Stimulated activated memory B cell treated with anti-CD40 and anti-IgM and Interleukin-4, amounts not matched to agents 10 μg/mL and 1 μg/mL and 100 μg/mL, for 72 hours (primary cell): ENCODE results near the gene RXRG.

ENCODE experiments used
- ATAC-seq: fragments of 150-1000 bp; cut with Tn5 transposase; 2 replicates; pipeline ENCODE4 v1.10.0; 2021
- H3K27ac Mint-ChIP-seq: one replicate; pipeline ENCODE4 v1.8.0; 2022; ENCODE audit warnings: mild to moderate bottlenecking, mixed read lengths
- H3K27me3 Mint-ChIP-seq: one replicate; pipeline ENCODE4 v1.8.0; 2022; ENCODE audit warnings: mixed read lengths
- H3K36me3 Mint-ChIP-seq: one replicate; pipeline ENCODE4 v1.8.0; 2022; ENCODE audit warnings: mixed read lengths
- H3K4me1 Mint-ChIP-seq: one replicate; pipeline ENCODE4 v1.8.0; 2022; ENCODE audit warnings: mixed read lengths
- H3K4me3 Mint-ChIP-seq: one replicate; pipeline ENCODE4 v1.8.0; 2022; ENCODE audit warnings: mild to moderate bottlenecking, moderate library complexity, mixed read lengths
- H3K9me3 Mint-ChIP-seq: one replicate; pipeline ENCODE4 v1.8.0; 2022; ENCODE audit warnings: mixed read lengths

The RXRG gene

DNA sequence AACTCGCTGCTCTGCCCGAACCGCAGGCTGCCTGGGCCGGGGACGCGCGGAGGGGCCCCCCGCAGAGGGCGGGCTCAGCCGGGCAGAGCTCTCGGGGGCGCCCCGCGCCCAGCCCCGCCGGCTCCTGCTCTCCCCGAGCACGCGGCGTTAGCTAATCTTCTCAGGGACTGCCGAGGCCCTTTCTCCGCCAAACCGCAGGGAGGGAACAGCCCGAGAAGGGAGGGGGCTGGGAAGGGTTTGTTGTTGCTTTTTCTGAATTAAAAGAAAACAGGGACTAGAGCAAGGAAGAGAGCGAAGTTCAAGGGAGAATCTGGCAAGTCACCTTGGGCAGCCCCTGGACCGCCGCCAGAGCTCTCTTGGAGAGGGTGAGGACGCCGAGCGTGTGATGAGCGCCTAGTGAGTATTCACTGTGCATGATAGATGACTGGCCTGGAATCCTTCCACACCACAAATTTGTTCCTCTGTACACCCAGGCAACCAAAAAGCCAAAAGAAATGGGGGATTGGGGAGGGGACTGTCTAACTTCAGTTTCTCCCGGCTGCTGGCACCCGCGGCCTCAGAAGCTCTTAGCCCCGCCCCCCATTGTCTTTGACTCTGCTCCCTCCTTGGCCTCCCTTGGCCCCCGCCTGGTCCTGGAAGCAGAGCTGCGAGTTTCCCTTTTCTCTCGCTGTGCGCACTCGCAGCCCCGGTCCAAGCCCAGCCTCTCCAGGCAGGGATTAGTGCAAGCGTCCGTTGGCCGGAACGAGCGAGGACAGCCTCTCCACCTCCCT is 68.7 kb downstream of the RXRG start:
- Mint-ChIP-seq H3K27me3 (peaks cover 78% of the 10 kb centered on the region), H3K36me3 (no peaks in the 10 kb centered on the region), H3K9me3 (no peaks in the 10 kb centered on the region), H3K4me1 (peaks cover 12% of the 10 kb centered on the region), H3K4me3 (peak overlapping the region; percentile 37), H3K27ac (no peak overlapping the region)
- peak; percentile 39 for ATAC-seq

DNA sequence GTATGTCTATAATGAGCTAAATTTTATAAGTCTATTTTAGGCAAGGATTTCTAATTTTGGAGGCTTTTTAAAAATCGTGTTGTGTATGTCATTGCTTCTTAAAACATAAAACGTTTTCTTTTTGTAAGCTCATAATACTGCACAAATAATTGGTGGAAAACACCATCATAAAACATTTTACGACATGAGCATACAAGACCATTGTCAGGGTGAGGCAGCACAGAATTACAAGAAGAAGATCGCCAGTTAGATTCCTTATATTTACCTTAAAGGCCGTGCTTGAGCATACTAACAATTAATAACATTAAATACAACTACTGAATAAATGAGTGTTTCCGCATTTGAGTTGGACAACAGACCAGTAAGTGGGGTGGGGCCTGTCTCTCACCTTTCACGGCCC is 69.3 kb downstream of the RXRG start:
- H3K27me3 Mint-ChIP-seq, result peaks cover 78% of the 10 kb centered on the region
- no peaks in the 10 kb centered on the region for H3K36me3 Mint-ChIP-seq
- no peak overlapping the region for H3K4me3 Mint-ChIP-seq
- H3K9me3 Mint-ChIP-seq, result no peaks in the 10 kb centered on the region
- H3K27ac Mint-ChIP-seq, result no peak overlapping the region
- peaks cover 12% of the 10 kb centered on the region for H3K4me1 Mint-ChIP-seq
- no peak for ATAC-seq

DNA sequence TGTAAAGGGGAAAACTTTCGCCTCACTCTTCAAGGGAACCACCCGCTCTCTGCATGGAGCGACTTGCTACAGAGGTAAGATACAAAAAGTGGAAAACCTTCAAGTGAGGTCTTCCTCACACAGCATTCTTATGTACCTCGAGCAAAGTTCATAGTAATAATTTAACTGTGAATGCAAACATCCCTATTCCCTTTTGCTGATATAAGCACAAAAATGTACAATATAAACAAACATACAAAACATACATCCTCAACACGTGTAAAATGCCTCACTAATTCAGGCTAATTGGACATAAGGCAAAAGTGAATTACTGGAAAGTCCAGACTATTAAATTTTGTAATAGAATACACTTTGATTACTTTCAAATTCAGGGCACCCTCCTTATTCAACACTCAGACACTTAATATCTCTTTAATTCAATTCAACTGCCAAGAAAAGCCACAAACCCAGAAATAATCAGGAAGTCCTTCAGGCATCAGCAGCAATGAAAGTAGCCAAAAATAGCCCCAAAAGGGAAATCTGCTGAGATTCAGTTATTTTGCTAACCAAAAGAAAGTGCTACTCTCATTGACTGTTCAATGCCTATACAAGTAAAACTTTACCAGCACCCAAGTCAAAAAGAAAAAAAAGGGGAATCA is 73.2 kb downstream of the RXRG start:
- peaks cover 87% of the 10 kb centered on the region for H3K27me3 Mint-ChIP-seq
- no peak overlapping the region for H3K4me3 Mint-ChIP-seq
- H3K4me1 Mint-ChIP-seq, result peaks cover 13% of the 10 kb centered on the region

DNA sequence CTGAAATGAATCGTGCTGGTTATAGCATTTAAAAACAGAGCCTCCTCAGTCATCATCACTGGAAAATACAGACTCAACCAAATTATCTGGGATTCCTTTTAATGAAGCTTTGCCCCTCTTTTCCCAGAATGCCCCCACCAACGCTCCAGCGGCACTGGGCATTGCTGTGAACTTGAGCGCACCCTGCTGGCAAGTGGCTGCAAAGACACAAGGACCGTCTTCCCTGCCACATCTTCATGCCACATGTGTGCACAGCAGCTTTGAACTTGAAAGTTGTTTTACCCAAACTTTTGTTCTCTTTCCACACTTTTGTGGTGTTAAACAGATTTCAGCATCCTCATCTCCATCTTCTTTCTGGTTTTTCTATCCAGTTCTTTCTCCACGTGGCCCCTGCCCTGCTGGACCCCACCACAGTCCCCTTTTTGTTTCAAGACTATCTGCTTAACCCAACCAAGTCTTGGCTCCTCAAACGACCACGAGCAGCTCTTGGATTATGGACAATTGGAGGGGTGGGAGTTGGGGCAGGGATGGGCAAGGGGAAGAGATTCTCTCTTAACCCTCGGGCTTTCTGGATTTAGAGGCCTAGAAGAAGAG is 75.6 kb downstream of the RXRG start:
- no peaks in the 10 kb centered on the region for H3K36me3 Mint-ChIP-seq
- peaks cover 85% of the 10 kb centered on the region for H3K27me3 Mint-ChIP-seq
- no peak overlapping the region for H3K4me3 Mint-ChIP-seq
- ATAC-seq, result no peak
- H3K9me3 Mint-ChIP-seq, result no peaks in the 10 kb centered on the region
- H3K27ac Mint-ChIP-seq, result no peak overlapping the region
- peaks cover 6% of the 10 kb centered on the region for H3K4me1 Mint-ChIP-seq

More for the DNA sequence above, 73.2 kb downstream of the RXRG start:
- no peaks in the 10 kb centered on the region for H3K9me3 Mint-ChIP-seq
- H3K27ac Mint-ChIP-seq, result no peak overlapping the region
- no peak for ATAC-seq
- H3K36me3 Mint-ChIP-seq, result no peaks in the 10 kb centered on the region

DNA sequence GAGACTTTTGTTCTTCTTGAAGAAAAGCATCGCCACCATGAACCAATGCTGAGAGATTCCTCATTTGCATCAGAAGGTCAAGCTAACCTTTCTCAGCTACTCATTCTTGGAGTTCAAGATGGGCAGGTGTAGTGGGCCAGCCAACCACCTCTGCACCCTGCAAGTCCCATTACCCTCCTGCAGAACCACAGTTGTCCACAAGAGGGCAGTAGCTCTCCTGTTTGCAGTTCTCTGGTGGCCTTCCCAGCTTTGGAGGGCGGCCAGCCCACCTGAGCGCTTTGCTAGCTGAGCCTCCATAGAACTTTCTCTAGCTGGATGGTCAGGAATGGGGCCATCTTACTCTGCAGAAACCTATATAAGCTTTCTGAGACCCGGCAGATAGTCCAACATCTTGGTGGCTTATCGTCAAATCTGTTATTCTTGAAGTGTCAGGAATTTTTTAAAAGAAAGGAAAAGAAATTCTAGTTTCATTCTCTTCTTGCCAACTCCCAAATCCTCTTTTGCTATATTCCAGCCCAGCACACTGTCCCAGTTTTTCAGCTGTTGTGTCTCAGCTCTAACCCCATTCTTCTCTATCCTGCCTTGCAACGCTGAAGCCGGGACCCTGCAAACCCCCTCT is 77.4 kb downstream of the RXRG start:
- Mint-ChIP-seq H3K4me3 (no peak overlapping the region), H3K36me3 (no peaks in the 10 kb centered on the region), H3K27me3 (peaks cover 79% of the 10 kb centered on the region), H3K4me1 (peaks cover 6% of the 10 kb centered on the region), H3K27ac (no peak overlapping the region), H3K9me3 (no peaks in the 10 kb centered on the region)
- peak; percentile 70 for ATAC-seq

DNA sequence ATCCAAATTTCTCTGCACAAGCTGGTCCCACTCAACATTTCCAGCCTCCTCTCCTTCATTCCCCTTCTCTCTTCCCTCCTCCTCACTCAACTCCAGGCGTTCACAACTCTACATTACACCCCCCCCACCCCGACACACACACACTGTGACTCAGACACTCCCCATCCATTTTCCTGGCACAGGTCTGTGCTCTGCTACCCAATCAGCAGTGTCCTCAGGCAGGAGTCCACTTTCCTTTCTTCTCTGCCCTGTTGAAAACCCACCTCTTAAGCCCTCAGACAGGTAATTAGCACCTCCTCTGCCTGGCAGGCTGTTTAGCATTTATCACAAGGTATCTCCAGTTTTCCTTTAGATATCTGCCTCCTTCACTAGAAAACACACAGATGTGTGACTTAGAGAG is 79.6 kb downstream of the RXRG start:
- no peak overlapping the region for H3K27ac Mint-ChIP-seq
- peaks cover 68% of the 10 kb centered on the region for H3K27me3 Mint-ChIP-seq
- no peak for ATAC-seq
- H3K36me3 Mint-ChIP-seq, result no peaks in the 10 kb centered on the region
- peaks cover 6% of the 10 kb centered on the region for H3K4me1 Mint-ChIP-seq
- no peak overlapping the region for H3K4me3 Mint-ChIP-seq
- no peaks in the 10 kb centered on the region for H3K9me3 Mint-ChIP-seq

DNA sequence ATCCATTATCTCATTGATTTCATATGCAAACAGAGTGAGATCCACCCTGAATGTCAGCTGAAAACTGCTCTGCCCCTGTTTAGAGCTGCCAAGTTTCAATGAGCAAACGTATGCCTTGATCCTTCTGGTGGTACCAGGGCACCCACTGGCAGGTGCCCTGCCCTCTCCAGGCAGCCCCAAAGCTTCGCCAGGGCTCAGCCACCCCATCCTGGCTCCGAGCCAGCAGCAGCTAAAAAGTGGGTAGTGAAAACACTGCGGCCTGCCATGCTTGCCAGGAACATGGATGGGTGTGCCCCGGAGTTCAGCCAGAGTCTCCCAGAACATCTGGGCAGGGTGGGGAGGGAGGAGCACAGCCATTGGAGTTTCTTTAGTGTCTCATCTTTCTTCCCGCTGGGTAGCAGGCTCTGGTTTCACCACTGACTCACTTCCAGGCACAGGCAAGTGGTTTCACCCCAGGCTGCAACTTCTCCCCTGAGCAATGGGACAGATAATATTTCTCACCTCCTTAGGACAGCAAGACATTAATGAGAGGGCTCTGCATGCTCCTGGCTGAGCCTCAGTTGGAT is 80.3 kb downstream of the RXRG start:
- Mint-ChIP-seq H3K27me3 (peaks cover 68% of the 10 kb centered on the region), H3K9me3 (no peaks in the 10 kb centered on the region), H3K27ac (no peak overlapping the region), H3K4me1 (peaks cover 6% of the 10 kb centered on the region), H3K36me3 (no peaks in the 10 kb centered on the region), H3K4me3 (no peak overlapping the region)
- ATAC-seq, result no peak

DNA sequence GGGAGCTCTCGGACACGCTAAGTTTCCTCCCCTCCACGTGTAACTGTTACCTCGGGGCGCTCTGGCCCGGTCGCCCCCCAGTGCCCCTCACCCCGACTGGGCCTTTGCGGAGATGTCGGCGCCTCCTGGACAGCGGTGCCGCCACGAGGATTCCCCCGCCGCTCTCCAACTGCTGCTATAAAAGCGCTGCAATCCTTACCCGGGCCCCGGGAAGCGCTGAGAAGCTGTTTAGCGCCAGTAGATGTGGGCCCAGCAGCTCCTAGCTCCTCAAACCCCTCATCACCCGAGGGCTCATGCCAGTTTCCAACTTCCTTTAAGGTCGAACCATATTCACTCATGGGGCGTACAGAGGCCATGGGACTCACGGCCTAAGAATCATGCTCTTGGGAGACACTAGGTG is 88.0 kb downstream of the RXRG start:
- Mint-ChIP-seq H3K27ac (no peak overlapping the region), H3K27me3 (peaks cover 85% of the 10 kb centered on the region), H3K9me3 (no peaks in the 10 kb centered on the region), H3K4me1 (peaks cover 16% of the 10 kb centered on the region), H3K36me3 (no peaks in the 10 kb centered on the region), H3K4me3 (no peak overlapping the region)
- ATAC-seq, result no peak

DNA sequence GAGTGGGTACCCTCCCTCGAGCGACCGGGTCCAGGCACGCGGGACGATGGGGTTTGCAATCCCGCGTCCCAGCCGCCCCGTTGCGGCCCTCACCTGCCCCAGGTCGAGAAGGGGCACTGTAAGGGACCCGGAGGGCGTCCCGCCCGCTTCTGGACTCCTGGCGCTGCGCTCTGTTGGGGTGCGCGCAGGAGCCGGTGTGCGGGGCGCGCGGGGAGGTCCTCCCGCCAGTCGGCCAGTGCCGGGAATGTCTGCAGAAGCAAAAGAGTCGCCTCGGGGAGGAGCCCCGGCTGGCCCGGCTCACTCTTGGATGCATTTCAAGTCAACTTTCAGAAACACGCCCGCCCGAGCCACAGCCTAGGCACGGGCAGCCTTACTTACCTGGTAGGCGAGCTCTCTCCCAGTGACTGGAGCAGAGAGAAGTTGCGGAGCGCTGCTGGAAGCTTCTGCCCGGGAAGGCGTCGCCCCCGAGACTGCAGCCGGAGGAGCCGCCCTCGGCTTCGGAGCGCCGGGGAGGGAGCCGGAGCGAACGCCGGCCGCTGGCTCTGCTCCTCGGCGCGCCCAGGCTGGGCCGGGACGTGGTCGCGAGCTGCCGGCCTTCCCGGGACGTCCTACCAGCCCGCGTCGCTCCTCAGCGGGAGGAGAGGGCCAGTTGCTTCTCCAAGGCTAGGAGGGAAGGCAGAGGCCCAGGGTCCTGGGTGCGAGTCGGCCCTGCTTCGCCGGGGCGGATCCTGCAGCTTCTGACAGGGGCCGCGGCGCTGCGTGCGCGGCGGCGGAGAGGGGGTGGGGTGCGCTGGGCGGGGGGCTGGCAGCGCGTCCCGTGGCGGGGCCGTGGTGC is 88.7 kb downstream of the RXRG start, which contains the start of gene LMX1A:
LMX1A (minus strand) TSS at position 739 of the 835 bp plus-strand sequence. CDS start 1,156 bp downstream, outside the sequence.
- Mint-ChIP-seq H3K4me3 (no peak within 1 kb of the TSS), H3K27ac (no peak within 1 kb of the TSS), H3K9me3 (no peaks in the 10 kb centered on the region), H3K36me3 (no peaks in the 10 kb centered on the region), H3K4me1 (peaks cover 17% of the 10 kb centered on the region), H3K27me3 (peaks cover 91% of the 10 kb centered on the region)
- no peak for ATAC-seq

DNA sequence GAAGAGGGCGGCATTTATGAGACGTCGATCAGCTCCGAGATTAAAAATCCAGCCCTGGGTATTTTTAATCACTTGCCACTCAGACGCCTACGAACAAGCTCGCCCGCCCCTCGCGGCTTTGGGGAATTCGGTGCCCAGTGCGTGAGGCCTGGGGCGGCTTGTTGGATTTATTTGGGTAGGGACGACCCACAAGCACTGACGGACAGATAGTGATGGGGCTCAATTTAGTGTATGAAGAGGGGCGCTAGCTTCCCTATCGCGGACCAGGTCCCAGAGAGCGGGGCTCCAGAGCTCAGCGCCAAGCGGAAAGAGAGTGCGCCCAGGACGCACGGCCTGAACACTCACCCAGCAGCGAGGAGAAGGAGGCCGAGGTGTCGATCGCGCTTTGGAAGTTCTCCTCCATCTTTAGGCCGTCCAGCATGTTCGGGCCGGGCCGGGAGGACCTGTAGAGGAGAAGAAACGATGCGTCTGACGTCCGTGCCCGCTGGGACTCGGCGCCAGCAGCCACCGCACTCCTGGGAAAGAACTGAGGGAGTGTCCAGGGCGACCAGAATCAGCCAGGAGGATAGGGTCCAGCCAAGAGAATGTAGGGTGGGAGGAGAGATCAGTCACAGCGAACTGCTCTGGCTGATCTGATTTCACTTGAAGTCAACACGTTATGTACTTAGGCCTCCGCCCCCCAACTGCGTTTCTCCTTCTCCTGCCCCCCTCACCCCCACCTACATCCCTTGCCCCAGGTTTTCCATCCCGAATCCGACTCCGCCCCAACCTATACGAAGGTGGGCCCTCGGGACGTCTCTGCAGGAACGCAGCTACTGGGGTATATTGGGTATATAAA is 89.6 kb downstream of the RXRG start:
- no peak for ATAC-seq
- Mint-ChIP-seq H3K9me3 (no peaks in the 10 kb centered on the region), H3K27me3 (peaks cover 95% of the 10 kb centered on the region), H3K4me3 (peak overlapping the region; percentile 39), H3K36me3 (no peaks in the 10 kb centered on the region), H3K27ac (no peak overlapping the region), H3K4me1 (peaks cover 17% of the 10 kb centered on the region)

DNA sequence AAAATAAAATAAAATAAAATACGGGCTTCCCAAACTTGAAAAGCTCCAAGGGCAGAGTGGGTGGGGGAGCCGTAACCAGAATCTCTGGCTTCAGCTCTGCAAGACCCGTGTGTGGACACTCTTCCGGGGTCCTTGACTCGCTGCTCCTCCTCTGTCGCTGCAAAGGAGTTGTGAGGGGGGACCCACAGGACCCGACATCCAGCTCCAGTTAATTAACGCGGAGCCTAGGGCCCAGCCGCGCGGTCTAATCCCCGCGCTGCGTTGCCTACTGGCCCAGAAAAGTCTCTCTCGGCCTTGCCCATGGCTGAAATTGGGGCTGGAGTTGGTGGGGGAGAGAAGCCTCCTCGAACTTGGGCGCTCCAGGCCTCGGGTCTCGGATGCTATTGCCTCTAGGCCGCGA is 90.2 kb downstream of the RXRG start:
- Mint-ChIP-seq H3K4me1 (peaks cover 17% of the 10 kb centered on the region), H3K27me3 (peaks cover 90% of the 10 kb centered on the region), H3K36me3 (no peaks in the 10 kb centered on the region), H3K27ac (no peak overlapping the region), H3K4me3 (no peak overlapping the region), H3K9me3 (no peaks in the 10 kb centered on the region)
- ATAC-seq, result no peak

DNA sequence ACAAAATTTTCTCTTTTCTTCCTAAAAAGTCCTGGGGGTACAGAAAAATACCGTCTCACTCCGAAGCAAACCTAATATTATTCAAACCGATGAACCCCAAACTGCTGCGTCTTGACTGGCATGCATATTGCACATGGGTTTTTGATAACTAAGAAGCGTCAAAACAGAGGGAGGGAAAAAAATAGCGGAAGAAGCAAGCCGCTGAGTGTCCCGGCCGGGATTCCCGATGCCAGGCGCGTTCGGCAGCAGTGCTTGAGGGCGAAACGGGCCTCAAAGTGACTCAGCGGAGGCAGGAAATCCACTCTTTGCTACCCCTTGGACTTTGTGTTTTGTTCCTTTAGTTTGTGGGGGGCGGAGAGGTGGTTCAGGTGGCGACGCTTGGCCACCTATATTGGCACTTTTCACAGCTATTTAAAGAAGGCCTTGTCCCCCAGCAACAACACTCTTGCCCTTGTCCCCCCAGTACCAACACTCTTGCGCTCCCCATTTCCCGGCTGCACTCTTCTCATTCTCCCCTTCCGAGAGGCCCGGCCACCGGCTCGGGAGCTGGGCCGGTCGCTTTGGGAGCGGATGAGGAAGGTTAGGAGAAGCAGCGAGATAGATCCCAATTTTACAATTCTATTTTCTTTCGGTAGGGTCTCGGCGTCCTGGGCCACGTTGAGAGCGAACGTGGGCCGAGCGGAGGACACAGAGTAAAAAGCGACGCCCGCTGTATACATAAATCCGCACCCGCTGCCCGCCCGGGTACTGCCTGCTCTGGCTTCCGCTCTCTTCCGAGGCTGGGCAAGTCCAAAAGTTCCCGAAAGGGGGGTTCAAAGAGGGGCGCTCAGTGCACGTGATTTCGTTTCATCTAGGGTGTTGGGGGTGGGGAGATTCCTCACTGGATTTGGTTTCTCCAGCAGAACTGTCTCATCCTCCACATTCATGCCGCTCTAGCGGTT is 90.9 kb downstream of the RXRG start:
- Mint-ChIP-seq H3K27me3 (peaks cover 88% of the 10 kb centered on the region), H3K27ac (no peak overlapping the region), H3K4me3 (no peak overlapping the region), H3K4me1 (peaks cover 17% of the 10 kb centered on the region), H3K9me3 (no peaks in the 10 kb centered on the region), H3K36me3 (no peaks in the 10 kb centered on the region)
- ATAC-seq, result no peak
